Gastrocnemius medialis (tissue), 4 donors: ENCODE measurements around the gene SCN4B.
"Not testable (repeated sequence)": the region's sequence is repeated elsewhere in the genome, so short reads cannot be mapped to it uniquely, and the experiment has no call there.

Source experiments
- CTCF ChIP-seq, 5 experiments: fragments of 450-650 bp in 3 of 5; fragments of 200-600 bp in 2 of 5; sonication (generic) in 2 of 5; IDR thresholded peaks in 4 of 5; conservative IDR thresholded peaks in 1 of 5; 1 replicate in 4 of 5; 2 replicates in 1 of 5; pipeline ENCODE4 v1.5.1; 2016 to 2019; ENCODE audit warnings: antibody characterized with exemption in 5 of 5, mild to moderate bottlenecking in 3 of 5, moderate library complexity in 3 of 5
- POLR2A ChIP-seq, 2 donors: fragments of 450-650 bp; IDR thresholded peaks; one replicate each; pipeline ENCODE4 v1.6.1; 2017; ENCODE audit warnings: antibody characterized with exemption in 2 of 2, mild to moderate bottlenecking in 2 of 2, moderate library complexity in 2 of 2

- not testable (repeated sequence) for TF ChIP-seq POLR2A (IDR thresholded peaks at IDR 0.05); CTCF (IDR thresholded peaks at IDR 0.05 in 4 of 5, conservative IDR thresholded peaks at IDR 0.05 in 1 of 5)
Observed at GRCh38 chr11:118183691-118184090, 31.1 kb upstream of the SCN4B start.
